Activated CD4-positive, alpha-beta T cell treated with anti-CD3 and anti-CD28 coated beads, Interleukin-2, amount 10 ng/mL, durations not matched to agents 24 days and 14 days (primary cell): ENCODE measurements around the gene UNC119. TPM values are rescaled to one million over a fixed set of nuclear protein-coding genes. Genes with fewer than 3 reads are reported as not detected.

Source experiments
- DNase-seq: peaks from one replicate; pipeline ENCODE4 v3.0.0; 2022
- H3K27ac Mint-ChIP-seq: one replicate; pipeline ENCODE4 v1.8.0; 2022; ENCODE audit warnings: mild to moderate bottlenecking, mixed read lengths
- H3K27me3 Mint-ChIP-seq: one replicate; pipeline ENCODE4 v1.8.0; 2022; ENCODE audit warnings: mixed read lengths
- H3K36me3 Mint-ChIP-seq: one replicate; pipeline ENCODE4 v1.8.0; 2022; ENCODE audit warnings: low read depth, mild to moderate bottlenecking, mixed read lengths
- H3K4me1 Mint-ChIP-seq: one replicate; pipeline ENCODE4 v1.8.0; 2021; ENCODE audit warnings: mixed read lengths
- H3K4me3 Mint-ChIP-seq: one replicate; pipeline ENCODE4 v1.8.0; 2022; ENCODE audit warnings: mild to moderate bottlenecking, moderate library complexity, mixed read lengths
- H3K9me3 Mint-ChIP-seq: one replicate; pipeline ENCODE4 v1.8.0; 2021; ENCODE audit warnings: mixed read lengths
- intact Hi-C: fragments of 100-400 bp; cut with micrococcal nuclease; formaldehyde crosslinking; loops from one replicate; pipeline ENCODE4 v1.15.1; 2023
- total RNA-seq: library from RNA; stranded (reverse); gene quantifications from 2 replicates; pipeline ENCODE4 v1.2.3, GENCODE V29; 2022

UNC119 gene
- total RNA-seq, 1 donor from 2014 or later: 59.8 TPM

- Mint-ChIP-seq H3K4me3 (no peak overlapping the region), H3K4me1 (no peaks in the 10 kb centered on the region), H3K27me3 (peaks cover 6% of the 10 kb centered on the region), H3K27ac (no peak overlapping the region), H3K36me3 (no peaks in the 10 kb centered on the region), H3K9me3 (peaks cover 3% of the 10 kb centered on the region)
- intact Hi-C loops: no loop called here
- DNase-seq: no peak
These were observed 36.9 kb downstream of the UNC119 start for GRCh38 chr17:28515518-28515917.

GRCh38 chr17:28514561-28515002 is 37.8 kb downstream of the UNC119 start:
- Mint-ChIP-seq H3K36me3 (no peaks in the 10 kb centered on the region), H3K4me1 (no peaks in the 10 kb centered on the region), H3K4me3 (no peak overlapping the region), H3K27me3 (peaks cover 8% of the 10 kb centered on the region), H3K27ac (no peak overlapping the region), H3K9me3 (peaks cover 3% of the 10 kb centered on the region)
- DNase-seq: no peak
- intact Hi-C loops: no loop called here

DNA sequence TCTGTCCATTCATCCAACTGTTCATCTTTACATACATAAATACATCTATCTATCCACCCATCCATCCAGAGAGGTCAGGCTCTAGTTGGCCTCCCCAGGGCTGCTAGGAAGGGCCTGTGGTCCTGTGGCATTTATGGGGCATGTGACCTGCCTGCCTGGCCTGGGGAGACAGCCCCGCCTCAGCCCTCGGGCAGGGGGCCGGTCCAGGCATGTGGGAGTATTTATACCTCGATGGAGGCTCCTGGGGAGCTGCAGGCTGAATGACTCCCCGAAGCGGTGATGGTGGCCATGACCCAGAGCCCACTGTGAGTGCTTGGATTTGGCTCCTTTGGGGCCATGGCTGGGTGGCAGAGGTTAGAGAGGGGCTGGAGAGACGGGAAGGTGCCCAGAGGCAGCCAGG is 38.9 kb downstream of the UNC119 start:
- intact Hi-C loops: no loop called here
- no peak for DNase-seq
- H3K27me3 Mint-ChIP-seq: peaks cover 5% of the 10 kb centered on the region
- no peak overlapping the region for H3K4me3 Mint-ChIP-seq
- H3K36me3 Mint-ChIP-seq: no peaks in the 10 kb centered on the region
- H3K9me3 Mint-ChIP-seq: peaks cover 3% of the 10 kb centered on the region
- H3K4me1 Mint-ChIP-seq: no peaks in the 10 kb centered on the region
- H3K27ac Mint-ChIP-seq: no peak overlapping the region

GRCh38 chr17:28511858-28512461 is 40.5 kb downstream of the UNC119 start:
- Mint-ChIP-seq H3K9me3 (peaks cover 3% of the 10 kb centered on the region), H3K27ac (no peak overlapping the region), H3K4me1 (no peaks in the 10 kb centered on the region), H3K27me3 (peaks cover 3% of the 10 kb centered on the region), H3K36me3 (no peaks in the 10 kb centered on the region), H3K4me3 (no peak overlapping the region)
- DNase-seq: no peak
- intact Hi-C loops: no loop called here

- Mint-ChIP-seq H3K4me3 (no peak overlapping the region), H3K36me3 (no peaks in the 10 kb centered on the region), H3K4me1 (no peaks in the 10 kb centered on the region), H3K27me3 (peaks cover 7% of the 10 kb centered on the region), H3K27ac (no peak overlapping the region), H3K9me3 (no peaks in the 10 kb centered on the region)
- no peak for DNase-seq
- intact Hi-C loops: no loop called here
These were observed 42.6 kb downstream of the UNC119 start for GRCh38 chr17:28509789-28510188.

DNA sequence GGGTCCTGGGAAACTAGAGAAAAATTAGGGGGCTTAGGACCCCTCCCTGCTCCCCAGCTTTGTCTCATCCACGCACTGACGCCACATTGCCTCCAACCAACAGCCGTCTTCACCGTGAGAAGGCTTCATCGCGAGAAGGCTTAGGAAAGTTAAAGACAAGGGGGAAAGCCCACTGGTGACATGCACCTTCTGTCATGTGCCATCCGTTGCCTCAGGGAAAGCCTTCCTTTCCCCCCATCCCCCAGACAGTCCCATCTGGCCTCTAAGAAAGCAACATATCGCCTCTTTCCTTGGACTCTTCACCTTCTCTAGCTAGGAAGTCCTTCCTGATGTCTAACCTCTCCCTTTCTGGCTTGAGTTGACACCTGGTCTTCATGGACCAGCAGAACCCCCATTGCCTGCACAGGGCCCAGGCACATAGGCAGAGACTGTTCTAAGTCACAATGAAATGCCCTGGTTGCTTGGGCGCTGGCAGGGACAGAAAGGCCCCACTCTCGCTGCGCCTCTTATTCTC is 44.2 kb downstream of the UNC119 start:
- no peaks in the 10 kb centered on the region for H3K9me3 Mint-ChIP-seq
- H3K4me1 Mint-ChIP-seq: no peaks in the 10 kb centered on the region
- intact Hi-C loops: no loop called here
- DNase-seq: no peak
- H3K27me3 Mint-ChIP-seq: peaks cover 11% of the 10 kb centered on the region
- no peak overlapping the region for H3K27ac Mint-ChIP-seq
- no peaks in the 10 kb centered on the region for H3K36me3 Mint-ChIP-seq
- H3K4me3 Mint-ChIP-seq: no peak overlapping the region

- intact Hi-C loops: no loop called here
- DNase-seq: no peak
- no peaks in the 10 kb centered on the region for H3K9me3 Mint-ChIP-seq
- no peak overlapping the region for H3K27ac Mint-ChIP-seq
- no peaks in the 10 kb centered on the region for H3K36me3 Mint-ChIP-seq
- peaks cover 11% of the 10 kb centered on the region for H3K27me3 Mint-ChIP-seq
- H3K4me3 Mint-ChIP-seq: no peak overlapping the region
- H3K4me1 Mint-ChIP-seq: no peaks in the 10 kb centered on the region
These were observed 44.7 kb downstream of the UNC119 start for GRCh38 chr17:28507567-28508203.

DNA sequence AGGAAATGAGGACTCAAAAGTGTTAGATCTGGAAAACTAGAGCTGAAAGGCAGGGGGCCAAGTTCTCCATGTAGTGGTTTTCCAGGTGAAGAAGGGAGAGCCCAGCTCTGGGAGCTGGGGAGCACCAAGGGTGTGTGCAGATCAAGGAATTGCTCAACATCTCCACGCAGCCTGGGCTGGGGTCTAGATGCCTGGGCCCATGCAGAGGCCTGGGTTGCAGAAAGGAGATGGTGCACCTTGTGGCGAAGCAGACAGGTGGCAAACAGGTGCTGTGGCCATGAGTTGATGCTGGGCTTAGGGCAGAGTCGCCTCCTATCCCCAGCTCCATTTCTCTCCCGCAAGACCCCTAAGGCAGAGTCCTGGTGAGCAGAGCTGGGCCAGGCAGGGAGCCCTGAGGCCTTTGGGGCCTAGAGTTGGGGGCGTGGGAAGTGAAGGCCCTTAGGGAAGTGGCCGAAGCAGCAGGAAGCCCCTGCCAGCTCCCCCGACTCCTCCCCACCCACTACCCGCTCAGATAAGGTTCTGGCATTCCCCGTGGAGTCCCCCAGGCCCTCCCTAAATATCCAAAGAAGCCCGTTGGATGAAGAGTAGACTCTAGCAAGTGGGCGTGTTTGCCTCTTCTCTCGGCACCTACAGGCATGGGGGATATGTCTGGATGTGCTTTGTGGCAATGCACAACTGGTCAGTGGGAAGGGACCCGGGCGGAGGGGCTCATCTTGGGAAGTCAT is 45.5 kb downstream of the UNC119 start:
- no peaks in the 10 kb centered on the region for H3K36me3 Mint-ChIP-seq
- intact Hi-C loops: no loop called here
- peaks cover 11% of the 10 kb centered on the region for H3K27me3 Mint-ChIP-seq
- H3K4me3 Mint-ChIP-seq: no peak overlapping the region
- no peak for DNase-seq
- no peak overlapping the region for H3K27ac Mint-ChIP-seq
- no peaks in the 10 kb centered on the region for H3K9me3 Mint-ChIP-seq
- no peaks in the 10 kb centered on the region for H3K4me1 Mint-ChIP-seq

DNA sequence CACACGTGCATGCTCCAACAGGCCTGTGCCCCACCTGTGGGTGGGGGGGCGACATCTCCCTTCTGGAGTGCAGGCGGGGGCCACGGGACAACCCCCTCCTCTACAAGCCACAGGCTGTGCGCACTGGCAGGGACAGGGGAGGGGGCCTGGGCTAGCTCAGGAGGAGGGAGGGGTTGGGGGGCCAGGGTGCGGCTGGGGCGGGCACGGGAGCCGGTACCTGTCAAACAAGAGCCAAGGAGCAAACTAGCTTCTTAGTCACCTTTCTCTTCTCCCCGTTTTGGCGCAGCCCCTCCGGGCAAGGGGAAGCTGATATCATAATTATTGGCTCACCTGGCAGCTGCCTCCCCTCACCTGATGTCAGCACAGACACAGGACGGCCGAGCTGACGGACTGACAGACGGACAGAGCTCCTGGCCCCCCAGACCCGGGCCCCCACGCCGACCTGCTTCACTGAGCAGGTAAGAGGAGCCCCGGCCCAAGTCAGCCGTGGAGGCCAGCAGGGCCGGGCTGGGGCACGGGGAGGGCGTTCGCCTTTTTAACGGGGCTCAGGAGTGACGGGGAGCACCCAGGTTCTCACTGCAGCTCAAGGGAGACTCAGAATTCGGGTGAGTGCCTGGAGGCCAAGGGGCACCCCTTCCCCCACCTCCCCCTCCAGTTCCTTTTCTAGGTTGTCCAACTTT is 46.3 kb downstream of the UNC119 start, which contains the start of gene FOXN1:
FOXN1 (plus strand) TSS at position 363 of the 680 bp plus-strand sequence. CDS start 17,622 bp downstream, outside the sequence.
- no peaks in the 10 kb centered on the region for H3K4me1 Mint-ChIP-seq
- no peak for DNase-seq
- H3K4me3 Mint-ChIP-seq: no peak within 1 kb of the TSS
- no peaks in the 10 kb centered on the region for H3K36me3 Mint-ChIP-seq
- no peaks in the 10 kb centered on the region for H3K9me3 Mint-ChIP-seq
- intact Hi-C loops: no loop called here
- no peak within 1 kb of the TSS for H3K27ac Mint-ChIP-seq
- peaks cover 11% of the 10 kb centered on the region for H3K27me3 Mint-ChIP-seq

GRCh38 chr17:28503420-28503819 is 49.0 kb downstream of the UNC119 start:
- Mint-ChIP-seq H3K36me3 (no peaks in the 10 kb centered on the region), H3K27me3 (peaks cover 7% of the 10 kb centered on the region), H3K27ac (no peak overlapping the region), H3K9me3 (no peaks in the 10 kb centered on the region), H3K4me3 (no peak overlapping the region), H3K4me1 (no peaks in the 10 kb centered on the region)
- DNase-seq: no peak
- intact Hi-C loops: no loop called here

- no peaks in the 10 kb centered on the region for H3K9me3 Mint-ChIP-seq
- H3K27ac Mint-ChIP-seq: no peak overlapping the region
- no peak overlapping the region for H3K4me3 Mint-ChIP-seq
- intact Hi-C loops: no loop called here
- no peaks in the 10 kb centered on the region for H3K36me3 Mint-ChIP-seq
- peaks cover 7% of the 10 kb centered on the region for H3K27me3 Mint-ChIP-seq
- no peak for DNase-seq
- H3K4me1 Mint-ChIP-seq: no peaks in the 10 kb centered on the region
These were observed 50.8 kb downstream of the UNC119 start for GRCh38 chr17:28501421-28502284.

- H3K27me3 Mint-ChIP-seq: peaks cover 7% of the 10 kb centered on the region
- intact Hi-C loops: no loop called here
- no peaks in the 10 kb centered on the region for H3K36me3 Mint-ChIP-seq
- no peaks in the 10 kb centered on the region for H3K9me3 Mint-ChIP-seq
- H3K4me1 Mint-ChIP-seq: no peaks in the 10 kb centered on the region
- no peak overlapping the region for H3K27ac Mint-ChIP-seq
- no peak overlapping the region for H3K4me3 Mint-ChIP-seq
- no peak for DNase-seq
These were observed 51.6 kb downstream of the UNC119 start for GRCh38 chr17:28500712-28501379.
